ENCODE measurements around the gene MTA3.

MTA3 gene

DNA sequence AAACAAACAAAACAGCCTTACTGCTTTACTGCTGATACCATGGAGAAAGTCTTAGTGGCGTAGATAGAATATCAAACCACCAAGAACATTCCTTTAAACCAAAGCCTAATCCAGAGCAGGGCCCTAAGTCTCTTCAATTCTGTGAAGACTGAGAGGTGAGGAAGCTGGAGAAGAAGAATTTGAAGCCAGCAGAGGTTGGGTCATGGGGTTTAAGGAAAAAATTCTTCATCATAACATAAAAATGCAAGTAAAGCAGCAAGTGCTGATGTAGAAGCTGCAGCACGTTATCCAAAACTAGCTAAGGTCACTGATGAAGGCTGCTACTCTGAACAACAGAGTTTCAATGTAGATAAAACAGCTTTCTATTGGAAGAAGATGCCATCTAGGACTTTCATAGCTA lies 77.1 kb downstream of the MTA3 start:
- TF ChIP-seq, protein P1, sequence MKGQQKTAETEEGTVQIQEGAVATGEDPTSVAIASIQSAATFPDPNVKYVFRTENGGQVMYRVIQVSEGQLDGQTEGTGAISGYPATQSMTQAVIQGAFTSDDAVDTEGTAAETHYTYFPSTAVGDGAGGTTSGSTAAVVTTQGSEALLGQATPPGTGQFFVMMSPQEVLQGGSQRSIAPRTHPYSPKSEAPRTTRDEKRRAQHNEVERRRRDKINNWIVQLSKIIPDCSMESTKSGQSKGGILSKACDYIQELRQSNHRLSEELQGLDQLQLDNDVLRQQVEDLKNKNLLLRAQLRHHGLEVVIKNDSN (IDR thresholded peaks at IDR 0.05) = no peak
- no peak for TF ChIP-seq CEBPB (IDR thresholded peaks at IDR 0.05)
- TF ChIP-seq CREB1 (IDR thresholded peaks at IDR 0.05; ENCODE audit: low read depth) = no peak
- no peak for TF ChIP-seq RAD21 (IDR thresholded peaks at IDR 0.05; ENCODE audit: low read depth)
- no peak for TF ChIP-seq EGR1 (IDR thresholded peaks at IDR 0.05)
- TF ChIP-seq FOXM1 (IDR thresholded peaks at IDR 0.05; ENCODE audit: borderline replicate concordance, low read depth) = no peak
- TF ChIP-seq EP300 (IDR thresholded peaks at IDR 0.05; ENCODE audit: borderline replicate concordance) = no peak
- no peak for TF ChIP-seq TCF12 (IDR thresholded peaks at IDR 0.05; ENCODE audit: low read depth)
- no peak for TF ChIP-seq NFIC (IDR thresholded peaks at IDR 0.05)
- TF ChIP-seq ZBTB7A (IDR thresholded peaks at IDR 0.05; ENCODE audit: low read depth) = no peak
- no peak for TF ChIP-seq TEAD4 (IDR thresholded peaks at IDR 0.05)
- TF ChIP-seq, protein P2, sequence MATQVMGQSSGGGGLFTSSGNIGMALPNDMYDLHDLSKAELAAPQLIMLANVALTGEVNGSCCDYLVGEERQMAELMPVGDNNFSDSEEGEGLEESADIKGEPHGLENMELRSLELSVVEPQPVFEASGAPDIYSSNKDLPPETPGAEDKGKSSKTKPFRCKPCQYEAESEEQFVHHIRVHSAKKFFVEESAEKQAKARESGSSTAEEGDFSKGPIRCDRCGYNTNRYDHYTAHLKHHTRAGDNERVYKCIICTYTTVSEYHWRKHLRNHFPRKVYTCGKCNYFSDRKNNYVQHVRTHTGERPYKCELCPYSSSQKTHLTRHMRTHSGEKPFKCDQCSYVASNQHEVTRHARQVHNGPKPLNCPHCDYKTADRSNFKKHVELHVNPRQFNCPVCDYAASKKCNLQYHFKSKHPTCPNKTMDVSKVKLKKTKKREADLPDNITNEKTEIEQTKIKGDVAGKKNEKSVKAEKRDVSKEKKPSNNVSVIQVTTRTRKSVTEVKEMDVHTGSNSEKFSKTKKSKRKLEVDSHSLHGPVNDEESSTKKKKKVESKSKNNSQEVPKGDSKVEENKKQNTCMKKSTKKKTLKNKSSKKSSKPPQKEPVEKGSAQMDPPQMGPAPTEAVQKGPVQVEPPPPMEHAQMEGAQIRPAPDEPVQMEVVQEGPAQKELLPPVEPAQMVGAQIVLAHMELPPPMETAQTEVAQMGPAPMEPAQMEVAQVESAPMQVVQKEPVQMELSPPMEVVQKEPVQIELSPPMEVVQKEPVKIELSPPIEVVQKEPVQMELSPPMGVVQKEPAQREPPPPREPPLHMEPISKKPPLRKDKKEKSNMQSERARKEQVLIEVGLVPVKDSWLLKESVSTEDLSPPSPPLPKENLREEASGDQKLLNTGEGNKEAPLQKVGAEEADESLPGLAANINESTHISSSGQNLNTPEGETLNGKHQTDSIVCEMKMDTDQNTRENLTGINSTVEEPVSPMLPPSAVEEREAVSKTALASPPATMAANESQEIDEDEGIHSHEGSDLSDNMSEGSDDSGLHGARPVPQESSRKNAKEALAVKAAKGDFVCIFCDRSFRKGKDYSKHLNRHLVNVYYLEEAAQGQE (IDR thresholded peaks at IDR 0.05; ENCODE audit: low read depth) = no peak
- TF ChIP-seq YY1 (IDR thresholded peaks at IDR 0.05; ENCODE audit: low read depth) = no peak
- TF ChIP-seq TAF1 (IDR thresholded peaks at IDR 0.05; ENCODE audit: low read depth) = no peak
- TF ChIP-seq, protein P3, sequence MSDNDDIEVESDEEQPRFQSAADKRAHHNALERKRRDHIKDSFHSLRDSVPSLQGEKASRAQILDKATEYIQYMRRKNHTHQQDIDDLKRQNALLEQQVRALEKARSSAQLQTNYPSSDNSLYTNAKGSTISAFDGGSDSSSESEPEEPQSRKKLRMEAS (IDR thresholded peaks at IDR 0.05) = no peak

DNA sequence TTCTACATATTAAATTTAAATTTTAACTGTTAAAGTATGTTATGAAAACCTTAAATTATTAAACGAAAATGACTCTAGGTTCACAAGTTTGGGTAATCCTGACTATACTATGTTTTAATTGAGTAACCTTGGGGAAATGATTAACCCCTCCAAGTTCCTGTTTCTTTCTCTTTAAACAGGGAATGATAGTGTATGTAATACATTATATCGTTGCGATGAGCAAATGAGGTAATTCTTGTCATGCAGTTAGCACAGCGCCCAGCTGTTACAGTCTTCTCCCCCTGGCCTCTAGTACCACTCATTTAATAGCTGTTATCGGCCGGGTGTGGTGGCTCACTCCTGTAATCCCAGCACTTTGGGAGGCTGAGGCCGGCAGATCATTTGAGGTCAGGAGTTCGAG lies 80.4 kb downstream of the MTA3 start:
- no peak for TF ChIP-seq YY1 (IDR thresholded peaks at IDR 0.05; ENCODE audit: low read depth)
- TF ChIP-seq FOXM1 (IDR thresholded peaks at IDR 0.05; ENCODE audit: borderline replicate concordance, low read depth) = no peak
- TF ChIP-seq ZBTB7A (IDR thresholded peaks at IDR 0.05; ENCODE audit: low read depth) = no peak
- no peak for TF ChIP-seq CEBPB (IDR thresholded peaks at IDR 0.05)
- no peak for TF ChIP-seq EGR1 (IDR thresholded peaks at IDR 0.05)
- no peak for TF ChIP-seq TAF1 (IDR thresholded peaks at IDR 0.05; ENCODE audit: low read depth)
- TF ChIP-seq, protein P1 (IDR thresholded peaks at IDR 0.05) = no peak
- no peak for TF ChIP-seq CREB1 (IDR thresholded peaks at IDR 0.05; ENCODE audit: low read depth)

DNA sequence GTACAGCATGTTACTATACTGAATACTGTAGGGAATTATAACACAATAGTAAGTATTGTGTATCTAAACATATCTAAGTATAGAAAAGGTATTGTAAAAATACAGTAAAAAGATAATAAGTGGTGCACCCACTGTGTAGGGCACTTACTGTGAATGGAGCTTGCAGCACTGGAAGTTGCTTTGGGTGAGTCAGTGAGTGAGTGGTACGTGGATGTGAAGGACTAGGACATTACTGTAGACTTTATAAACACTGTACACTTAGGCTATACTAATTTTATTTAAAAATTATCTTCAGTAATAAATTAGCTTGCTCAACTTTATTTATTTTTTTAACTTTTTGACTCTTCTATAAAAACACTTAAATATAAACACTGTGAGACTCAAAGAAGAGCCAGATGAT lies 82.6 kb downstream of the MTA3 start:
- TF ChIP-seq TEAD4 (IDR thresholded peaks at IDR 0.05) = no peak
- TF ChIP-seq, protein P3 (IDR thresholded peaks at IDR 0.05) = no peak
- no peak for TF ChIP-seq TAF1 (IDR thresholded peaks at IDR 0.05; ENCODE audit: low read depth)
- TF ChIP-seq CEBPB (IDR thresholded peaks at IDR 0.05) = no peak
- no peak for TF ChIP-seq ZBTB7A (IDR thresholded peaks at IDR 0.05; ENCODE audit: low read depth)
- no peak for TF ChIP-seq EP300 (IDR thresholded peaks at IDR 0.05; ENCODE audit: borderline replicate concordance)
- TF ChIP-seq RAD21 (IDR thresholded peaks at IDR 0.05; ENCODE audit: low read depth) = no peak
- TF ChIP-seq TCF12 (IDR thresholded peaks at IDR 0.05; ENCODE audit: low read depth) = no peak
- no peak for TF ChIP-seq CREB1 (IDR thresholded peaks at IDR 0.05; ENCODE audit: low read depth)
- TF ChIP-seq EGR1 (IDR thresholded peaks at IDR 0.05) = no peak
- TF ChIP-seq NFIC (IDR thresholded peaks at IDR 0.05) = no peak
- TF ChIP-seq YY1 (IDR thresholded peaks at IDR 0.05; ENCODE audit: low read depth) = no peak
- no peak for TF ChIP-seq FOXM1 (IDR thresholded peaks at IDR 0.05; ENCODE audit: borderline replicate concordance, low read depth)
- TF ChIP-seq, protein P1 (IDR thresholded peaks at IDR 0.05) = no peak
- TF ChIP-seq, protein P2 (IDR thresholded peaks at IDR 0.05; ENCODE audit: low read depth) = no peak

DNA sequence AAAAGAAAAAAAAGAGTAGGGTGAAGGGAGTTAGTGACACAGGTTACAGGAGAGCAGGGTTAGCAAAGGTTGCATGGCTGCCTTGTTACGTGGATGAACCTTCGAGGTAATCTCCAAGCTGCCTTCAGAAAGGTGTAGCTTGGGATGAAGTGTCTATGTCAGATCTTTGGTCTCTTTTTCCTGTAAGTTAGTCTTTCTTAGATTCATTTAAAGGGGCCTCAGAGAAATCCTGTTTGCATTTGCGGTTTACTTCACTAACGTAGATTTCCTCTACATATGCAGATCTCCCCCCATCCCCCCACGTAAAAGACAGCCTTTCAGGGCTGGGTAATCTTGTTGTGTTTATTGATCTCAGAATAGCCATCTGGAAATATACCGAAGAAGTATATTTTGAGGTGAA lies 83.7 kb downstream of the MTA3 start:
- TF ChIP-seq ZBTB7A (IDR thresholded peaks at IDR 0.05; ENCODE audit: low read depth) (no peak), YY1 (IDR thresholded peaks at IDR 0.05; ENCODE audit: low read depth) (no peak), CREB1 (IDR thresholded peaks at IDR 0.05; ENCODE audit: low read depth) (no peak), FOXM1 (IDR thresholded peaks at IDR 0.05; ENCODE audit: borderline replicate concordance, low read depth) (no peak), TCF12 (IDR thresholded peaks at IDR 0.05; ENCODE audit: low read depth) (no peak), EP300 (IDR thresholded peaks at IDR 0.05; ENCODE audit: borderline replicate concordance) (no peak), RAD21 (IDR thresholded peaks at IDR 0.05; ENCODE audit: low read depth) (no peak), TAF1 (IDR thresholded peaks at IDR 0.05; ENCODE audit: low read depth) (no peak), NFIC (IDR thresholded peaks at IDR 0.05) (no peak), CEBPB (IDR thresholded peaks at IDR 0.05) (no peak), EGR1 (IDR thresholded peaks at IDR 0.05) (no peak), TEAD4 (IDR thresholded peaks at IDR 0.05) (no peak)
- TF ChIP-seq, protein P2 (IDR thresholded peaks at IDR 0.05; ENCODE audit: low read depth) = no peak
- TF ChIP-seq, protein P3 (IDR thresholded peaks at IDR 0.05) = no peak
- TF ChIP-seq, protein P1 (IDR thresholded peaks at IDR 0.05) = no peak
